ENCODE measurements around the gene HS3ST6. TPM values are rescaled to one million over a fixed set of nuclear protein-coding genes. Genes with fewer than 3 reads are reported as not detected.

HS3ST6 gene
- total and polyA plus RNA-seq, 9 of the 15 experiments (the other 6 are each of a cell fraction or from before 2014, with no cell fraction given) = not detected

DNA sequence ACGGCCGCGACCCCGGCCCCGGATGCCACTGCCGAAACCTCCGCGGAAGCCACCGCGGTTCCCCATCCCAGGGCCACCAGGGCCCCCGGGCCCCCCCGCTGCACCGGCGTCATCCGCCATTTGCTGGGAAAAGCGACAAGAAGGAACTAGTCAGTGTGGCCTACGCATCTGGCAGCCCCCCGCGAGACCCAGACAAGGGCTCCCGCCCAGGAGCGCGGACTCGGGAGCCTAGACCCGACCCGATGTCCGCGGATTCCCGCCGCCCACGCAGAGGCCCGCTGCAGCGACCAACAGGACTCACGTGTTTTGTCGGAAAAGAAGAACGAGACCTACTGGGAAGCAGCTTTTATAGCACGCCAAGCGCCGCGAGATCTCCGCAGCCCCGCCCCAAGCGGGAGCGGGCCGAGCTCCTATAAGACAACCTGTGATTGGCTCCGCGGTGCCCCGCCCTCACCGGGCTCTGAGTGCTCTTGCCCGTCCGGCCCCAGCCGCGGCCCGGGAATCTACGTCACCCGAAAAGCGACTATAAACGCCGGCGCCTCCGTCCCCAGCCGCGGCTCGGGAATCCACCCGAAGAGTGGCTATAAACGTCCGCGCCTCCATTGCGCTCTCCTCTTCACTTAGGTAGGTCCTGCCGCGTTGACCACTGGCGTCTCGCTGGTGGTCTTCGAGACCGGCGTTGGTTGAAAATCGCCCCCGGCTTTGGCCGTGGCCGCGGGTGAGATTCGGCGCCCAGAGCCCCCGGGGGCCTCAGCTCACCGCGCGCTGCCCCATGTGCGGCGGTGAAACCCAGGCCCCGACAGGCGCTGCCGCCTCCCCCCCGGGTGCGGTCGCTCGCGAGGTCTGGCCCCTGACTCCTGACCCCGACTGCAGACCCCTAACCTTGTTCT lies 46.5 kb upstream of the HS3ST6 start, which contains the start of gene RPS2 (continued):
- TF ChIP-seq HDAC1 (IDR thresholded peaks at IDR 0.05) = peak; percentile 72 to 80; a peak in 3 of 4 replicates
- TF ChIP-seq DACH1 (IDR thresholded peaks at IDR 0.05; ENCODE audit: partially characterized antibody) = no peak
- TF ChIP-seq SIN3A (IDR thresholded peaks at IDR 0.05; ENCODE audit: borderline replicate concordance in 2 of 2, control insufficient read depth in 1 of 2, low read depth in 2 of 2, low read length in 2 of 2) = peak; percentile 59 to 88; a peak in 3 of 4 replicates
- TF ChIP-seq, protein P1, sequence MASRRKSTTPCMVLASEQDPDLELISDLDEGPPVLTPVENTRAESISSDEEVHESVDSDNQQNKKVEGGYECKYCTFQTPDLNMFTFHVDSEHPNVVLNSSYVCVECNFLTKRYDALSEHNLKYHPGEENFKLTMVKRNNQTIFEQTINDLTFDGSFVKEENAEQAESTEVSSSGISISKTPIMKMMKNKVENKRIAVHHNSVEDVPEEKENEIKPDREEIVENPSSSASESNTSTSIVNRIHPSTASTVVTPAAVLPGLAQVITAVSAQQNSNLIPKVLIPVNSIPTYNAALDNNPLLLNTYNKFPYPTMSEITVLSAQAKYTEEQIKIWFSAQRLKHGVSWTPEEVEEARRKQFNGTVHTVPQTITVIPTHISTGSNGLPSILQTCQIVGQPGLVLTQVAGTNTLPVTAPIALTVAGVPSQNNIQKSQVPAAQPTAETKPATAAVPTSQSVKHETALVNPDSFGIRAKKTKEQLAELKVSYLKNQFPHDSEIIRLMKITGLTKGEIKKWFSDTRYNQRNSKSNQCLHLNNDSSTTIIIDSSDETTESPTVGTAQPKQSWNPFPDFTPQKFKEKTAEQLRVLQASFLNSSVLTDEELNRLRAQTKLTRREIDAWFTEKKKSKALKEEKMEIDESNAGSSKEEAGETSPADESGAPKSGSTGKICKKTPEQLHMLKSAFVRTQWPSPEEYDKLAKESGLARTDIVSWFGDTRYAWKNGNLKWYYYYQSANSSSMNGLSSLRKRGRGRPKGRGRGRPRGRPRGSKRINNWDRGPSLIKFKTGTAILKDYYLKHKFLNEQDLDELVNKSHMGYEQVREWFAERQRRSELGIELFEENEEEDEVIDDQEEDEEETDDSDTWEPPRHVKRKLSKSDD (conservative IDR thresholded peaks at IDR 0.05; ENCODE audit: low read length) = peak; percentile 62
- TF ChIP-seq ARID1B (IDR thresholded peaks at IDR 0.05) = peak; percentile 41; the same call in 1 of the 2 replicates
- 0 out of 2 replicates have a peak, but pooled peaks have one; percentile 10 for TF ChIP-seq CBFA2T3 (IDR thresholded peaks at IDR 0.05)
- TF ChIP-seq FOXK1 (CRISPR knock-in tag; IDR thresholded peaks at IDR 0.05; ENCODE audit: borderline replicate concordance) = peak; percentile 58; the same call in 1 of the 2 replicates
- TF ChIP-seq NBN (IDR thresholded peaks at IDR 0.05; ENCODE audit: low read depth) = peak; percentile 63; the same call in 1 of the 2 replicates
- 0 out of 2 replicates have a peak, but pooled peaks have one; percentile 39 for TF ChIP-seq ZNF239 (CRISPR knock-in tag; IDR thresholded peaks at IDR 0.05)
- TF ChIP-seq FIP1L1 (IDR thresholded peaks at IDR 0.05; ENCODE audit: low read depth, low read length, poor library complexity, severe bottlenecking) = peak; percentile 96
- TF ChIP-seq KLF16 (IDR thresholded peaks at IDR 0.05) = no peak
- peak; percentile 96 for TF ChIP-seq ZFX (CRISPR knock-in tag; IDR thresholded peaks at IDR 0.05)
- TF ChIP-seq RAD51 (IDR thresholded peaks at IDR 0.05; ENCODE audit: borderline replicate concordance, low read depth) = 0 out of 2 replicates have a peak, but pooled peaks have one; percentile 23
- TF ChIP-seq SMARCA4 (IDR thresholded peaks at IDR 0.05) = no peak
- TF ChIP-seq U2AF1 (optimal IDR thresholded peaks at IDR 0.05; ENCODE audit: low read depth, low read length) = peak; percentile 99
- peak; percentile 95; the same call in 1 of the 2 replicates for TF ChIP-seq BRD4 (IDR thresholded peaks at IDR 0.05)
- peak; percentile 72 for TF ChIP-seq ELF1 (tag; IDR thresholded peaks at IDR 0.05)
- TF ChIP-seq ZNF609 (CRISPR knock-in tag; IDR thresholded peaks at IDR 0.05; ENCODE audit: borderline replicate concordance) = peak; percentile 78
- TF ChIP-seq RBM34 (IDR thresholded peaks at IDR 0.05; ENCODE audit: borderline replicate concordance, insufficient read depth, low read length) = no peak
- 0 out of 2 replicates have a peak, but pooled peaks have one; percentile 56 for TF ChIP-seq ESRRB (CRISPR knock-in tag; IDR thresholded peaks at IDR 0.05; ENCODE audit: borderline replicate concordance)
- TF ChIP-seq ZNF165 (CRISPR knock-in tag; IDR thresholded peaks at IDR 0.05; ENCODE audit: borderline replicate concordance) = no peak
